Stomach smooth muscle (tissue), 2 donors: ENCODE results near the gene ANKRD53.
A peak's percentile ranks its signal among the peaks of the same experiment; 100 is the strongest.

Experiments used
- H3K27ac ChIP-seq: one replicate; pipeline ENCODE4 v1.7.0; 2013; ENCODE audit warnings: mild to moderate bottlenecking, low read length, inconsistent platforms
- H3K27me3 ChIP-seq, 2 donors: one replicate each; pipeline ENCODE4 v1.7.0; 2013; ENCODE audit warnings: low read length in 2 of 2; ENCODE audit not compliant: insufficient read depth in 2 of 2, control insufficient read depth in 1 of 2
- H3K36me3 ChIP-seq, 2 donors: one replicate each; pipeline ENCODE4 v1.7.0; 2013; ENCODE audit warnings: low read length in 2 of 2; ENCODE audit not compliant: control insufficient read depth in 2 of 2, insufficient read depth in 2 of 2
- H3K4me1 ChIP-seq: one replicate; pipeline ENCODE4 v1.7.0; 2013; ENCODE audit warnings: low read length; ENCODE audit not compliant: control insufficient read depth, insufficient read depth
- H3K4me3 ChIP-seq, 2 donors: one replicate each; pipeline ENCODE4 v1.7.0; 2013; ENCODE audit warnings: low read length in 2 of 2
- H3K9ac ChIP-seq, 2 donors: one replicate each; pipeline ENCODE4 v1.7.0; 2013; ENCODE audit warnings: low read length in 2 of 2, mild to moderate bottlenecking in 1 of 2
- H3K9me3 ChIP-seq, 2 donors: one replicate each; pipeline ENCODE4 v1.7.0; 2013; ENCODE audit warnings: low read length in 2 of 2; ENCODE audit not compliant: control insufficient read depth in 2 of 2
- donor health status: healthy.
- donor health status: Pancreatic carcinoma.

The ANKRD53 gene

DNA sequence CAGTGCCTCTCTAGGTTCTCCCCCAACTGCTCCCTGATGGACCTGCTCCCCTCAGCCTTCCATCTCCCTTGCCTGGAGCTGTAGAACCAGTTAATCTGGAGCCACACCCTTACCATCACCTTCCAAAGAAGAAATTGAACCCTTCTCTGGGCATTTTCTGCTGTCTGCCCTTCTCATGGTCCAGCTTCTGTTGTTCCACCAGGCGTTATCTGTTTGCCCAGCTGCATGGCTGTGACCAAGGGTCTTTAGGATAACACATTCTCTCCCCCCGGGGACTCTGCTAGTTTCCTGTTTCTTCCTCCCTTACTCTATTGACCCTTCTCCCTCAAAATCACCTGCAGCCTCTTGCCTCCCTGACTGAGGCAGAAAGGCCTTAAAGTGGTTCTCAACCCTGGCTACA lies 3.2 kb upstream of the ANKRD53 start:
- no peak overlapping the region for H3K9ac ChIP-seq
- no peaks in the 10 kb centered on the region for H3K36me3 ChIP-seq
- H3K9me3 ChIP-seq: no peaks in the 10 kb centered on the region
- H3K4me3 ChIP-seq: no peak overlapping the region
- no peak overlapping the region for H3K27ac ChIP-seq
- H3K27me3 ChIP-seq: no peaks in the 10 kb centered on the region
- peaks cover 14% of the 10 kb centered on the region for H3K4me1 ChIP-seq

DNA sequence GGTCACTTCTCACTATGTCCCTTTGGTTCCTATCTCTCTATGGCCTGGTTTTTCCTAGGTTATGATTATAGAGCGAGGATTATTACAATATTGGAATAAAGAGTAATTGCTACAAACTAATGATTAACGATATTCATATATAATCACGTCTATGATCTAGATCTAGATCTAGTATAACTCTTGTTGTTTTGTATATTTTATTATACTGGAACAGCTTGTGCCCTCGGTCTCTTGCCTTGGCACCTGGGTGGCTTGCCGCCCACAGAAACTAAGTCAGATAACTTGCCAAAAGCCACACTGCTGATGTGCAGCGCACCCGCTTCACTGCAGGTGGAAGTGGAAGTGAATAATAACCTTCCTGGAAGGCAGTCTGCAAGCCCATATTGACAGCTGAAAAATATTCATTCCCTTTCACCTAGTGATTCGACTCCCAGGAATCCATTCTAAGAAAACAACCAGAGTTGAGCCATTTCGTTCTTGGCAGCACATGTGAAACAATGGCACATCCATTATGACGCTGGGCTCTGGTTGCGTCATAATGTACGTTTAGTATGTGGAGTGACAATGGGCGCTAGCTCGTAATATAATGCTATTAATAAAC lies 725 bp upstream of the ANKRD53 start:
- H3K4me3 ChIP-seq: peak overlapping the region; percentile 86 to 98
- peak overlapping the region in 1 of 2 donors; percentile 88 for H3K9ac ChIP-seq
- H3K9me3 ChIP-seq: no peaks in the 10 kb centered on the region
- H3K27me3 ChIP-seq: no peaks in the 10 kb centered on the region
- H3K4me1 ChIP-seq: peaks cover 14% of the 10 kb centered on the region
- peak overlapping the region; percentile 84 for H3K27ac ChIP-seq
- H3K36me3 ChIP-seq: no peaks in the 10 kb centered on the region

DNA sequence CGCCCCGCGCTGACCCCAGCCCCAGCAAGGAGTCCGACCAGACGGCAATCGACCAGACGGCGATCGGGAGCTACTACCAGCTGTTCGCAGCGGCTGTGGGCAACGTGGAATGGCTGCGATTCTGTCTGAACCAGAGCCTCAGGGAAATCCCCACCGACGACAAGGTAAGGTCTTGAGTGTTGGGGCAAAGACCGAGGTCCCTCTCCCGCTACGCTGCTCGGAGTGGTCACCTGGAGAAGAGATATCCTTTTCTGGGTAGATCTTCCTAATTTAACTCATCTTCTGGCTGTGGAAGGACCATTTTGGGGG lies 704 bp downstream of the ANKRD53 start:
- Histone ChIP-seq H3K4me3 (peak overlapping the region; percentile 71 to 86), H3K9me3 (no peaks in the 10 kb centered on the region), H3K9ac (peak overlapping the region; percentile 57 to 66), H3K4me1 (peaks cover 14% of the 10 kb centered on the region), H3K27me3 (no peaks in the 10 kb centered on the region), H3K36me3 (peaks cover 3 to 4% of the 10 kb centered on the region in 2 donors), H3K27ac (peak overlapping the region; percentile 66)

DNA sequence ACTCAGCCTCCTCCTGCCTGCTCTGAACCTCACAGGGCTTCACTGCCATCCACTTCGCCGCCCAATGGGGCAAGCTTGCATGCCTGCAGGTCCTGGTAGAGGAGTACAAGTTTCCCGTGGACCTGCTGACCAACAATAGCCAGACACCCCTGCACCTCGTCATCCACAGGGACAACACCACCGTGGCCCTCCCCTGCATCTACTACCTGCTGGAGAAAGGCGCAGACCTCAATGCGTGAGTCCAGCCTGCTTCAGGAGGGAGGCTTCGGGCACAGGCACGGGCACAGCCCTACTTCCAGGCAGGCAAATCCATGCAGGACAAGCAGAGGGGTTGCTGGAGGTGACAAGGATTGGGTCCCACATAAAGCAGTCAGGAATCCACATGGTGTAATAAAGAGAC lies 1.2 kb downstream of the ANKRD53 start:
- Histone ChIP-seq H3K9me3 (no peaks in the 10 kb centered on the region), H3K9ac (no peak overlapping the region), H3K27me3 (no peaks in the 10 kb centered on the region), H3K27ac (peak overlapping the region; percentile 66), H3K4me3 (no peak overlapping the region), H3K36me3 (peaks cover 3 to 4% of the 10 kb centered on the region in 2 donors), H3K4me1 (peaks cover 14% of the 10 kb centered on the region)

DNA sequence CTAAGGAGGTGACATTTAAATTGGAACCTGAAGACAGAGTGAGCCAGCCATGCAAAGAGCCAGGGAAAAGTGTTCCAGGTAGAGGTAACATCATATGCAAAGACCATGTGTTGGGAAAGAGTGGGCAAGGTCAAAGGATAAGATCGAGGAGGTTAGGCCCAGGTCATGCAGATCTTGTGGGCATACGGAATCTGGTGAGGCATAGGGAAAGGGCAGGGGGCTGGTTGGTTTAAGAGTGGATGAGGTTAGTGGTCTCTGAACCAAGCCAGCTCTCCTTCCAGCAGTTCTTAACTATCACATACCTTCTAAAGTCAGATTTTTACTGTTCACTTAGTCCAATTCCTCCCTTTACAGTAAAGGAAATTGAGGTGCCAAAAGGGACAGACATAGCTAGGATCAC lies 3.0 kb downstream of the ANKRD53 start:
- Histone ChIP-seq H3K27ac (no peak overlapping the region), H3K27me3 (no peaks in the 10 kb centered on the region), H3K9ac (no peak overlapping the region), H3K4me3 (no peak overlapping the region), H3K9me3 (no peaks in the 10 kb centered on the region), H3K4me1 (peaks cover 14% of the 10 kb centered on the region), H3K36me3 (peaks cover 12% of the 10 kb centered on the region in 2 donors)

DNA sequence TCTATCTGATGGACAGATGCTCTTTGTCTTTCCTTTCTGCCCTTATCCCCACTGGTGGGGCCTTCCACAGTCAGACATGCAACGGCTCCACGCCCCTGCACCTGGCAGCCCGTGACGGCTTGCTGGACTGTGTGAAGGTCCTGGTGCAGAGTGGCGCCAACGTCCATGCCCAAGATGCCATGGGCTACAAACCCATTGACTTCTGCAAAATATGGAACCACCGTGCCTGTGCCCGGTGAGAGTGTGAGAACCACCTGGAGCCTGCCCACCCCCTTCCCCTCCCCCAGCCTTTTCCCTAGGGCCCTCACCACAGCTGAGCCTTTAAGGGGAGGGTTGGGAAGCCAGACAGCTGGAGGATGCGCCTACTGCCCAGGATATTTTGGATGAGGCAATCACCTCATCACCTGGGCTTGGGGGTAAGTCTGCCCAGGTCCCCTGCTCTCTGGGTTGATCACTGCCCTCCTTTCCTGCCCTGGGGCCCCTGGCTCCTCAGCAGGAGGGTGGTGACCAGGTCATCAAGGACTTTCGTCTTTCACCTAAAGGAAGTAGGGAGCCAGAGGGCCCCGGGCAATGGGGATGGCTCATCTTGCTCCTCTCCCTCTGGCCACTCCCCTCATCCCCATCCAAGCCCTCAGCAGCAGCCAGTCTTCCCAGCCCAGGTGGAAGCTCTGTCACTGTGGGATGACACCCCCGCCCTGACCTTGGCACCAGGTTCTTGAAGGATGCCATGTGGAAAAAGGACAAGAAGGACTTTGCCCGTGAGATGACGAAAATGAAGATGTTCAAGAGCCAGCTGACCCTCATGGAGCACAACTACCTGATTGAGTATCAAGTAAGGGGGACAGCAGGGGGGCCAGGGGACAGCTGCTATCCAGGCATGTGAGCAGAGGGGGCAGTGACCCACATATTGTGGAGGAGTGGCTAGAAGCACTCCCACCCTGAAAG lies 3.7 kb downstream of the ANKRD53 start:
- Histone ChIP-seq H3K36me3 (peaks cover 13 to 19% of the 10 kb centered on the region in 2 donors), H3K4me3 (no peak overlapping the region), H3K4me1 (peaks cover 16% of the 10 kb centered on the region), H3K27ac (no peak overlapping the region), H3K9ac (no peak overlapping the region), H3K9me3 (no peaks in the 10 kb centered on the region), H3K27me3 (no peaks in the 10 kb centered on the region)

DNA sequence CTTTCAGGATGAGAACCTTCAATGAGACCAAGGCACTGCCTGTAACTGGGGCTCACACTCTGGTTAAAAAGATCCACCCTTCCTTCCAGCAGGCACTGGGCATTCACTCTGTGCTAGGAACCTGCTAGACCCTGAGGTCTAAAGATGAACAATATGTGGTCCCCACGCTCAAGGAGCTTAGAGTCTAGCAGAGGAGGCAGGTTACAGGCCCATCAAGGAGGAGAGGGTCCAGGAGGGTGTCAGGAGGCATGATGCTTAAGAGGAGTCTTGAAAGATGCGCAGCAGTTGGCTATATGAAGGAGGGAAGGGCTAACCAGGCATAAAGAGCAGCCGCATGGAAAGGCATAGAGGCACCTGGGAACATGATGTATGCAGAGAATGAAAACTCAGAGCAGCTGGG lies 4.5 kb downstream of the ANKRD53 start:
- Histone ChIP-seq H3K36me3 (peaks cover 21 to 27% of the 10 kb centered on the region in 2 donors), H3K27me3 (no peaks in the 10 kb centered on the region), H3K9ac (no peak overlapping the region)

DNA sequence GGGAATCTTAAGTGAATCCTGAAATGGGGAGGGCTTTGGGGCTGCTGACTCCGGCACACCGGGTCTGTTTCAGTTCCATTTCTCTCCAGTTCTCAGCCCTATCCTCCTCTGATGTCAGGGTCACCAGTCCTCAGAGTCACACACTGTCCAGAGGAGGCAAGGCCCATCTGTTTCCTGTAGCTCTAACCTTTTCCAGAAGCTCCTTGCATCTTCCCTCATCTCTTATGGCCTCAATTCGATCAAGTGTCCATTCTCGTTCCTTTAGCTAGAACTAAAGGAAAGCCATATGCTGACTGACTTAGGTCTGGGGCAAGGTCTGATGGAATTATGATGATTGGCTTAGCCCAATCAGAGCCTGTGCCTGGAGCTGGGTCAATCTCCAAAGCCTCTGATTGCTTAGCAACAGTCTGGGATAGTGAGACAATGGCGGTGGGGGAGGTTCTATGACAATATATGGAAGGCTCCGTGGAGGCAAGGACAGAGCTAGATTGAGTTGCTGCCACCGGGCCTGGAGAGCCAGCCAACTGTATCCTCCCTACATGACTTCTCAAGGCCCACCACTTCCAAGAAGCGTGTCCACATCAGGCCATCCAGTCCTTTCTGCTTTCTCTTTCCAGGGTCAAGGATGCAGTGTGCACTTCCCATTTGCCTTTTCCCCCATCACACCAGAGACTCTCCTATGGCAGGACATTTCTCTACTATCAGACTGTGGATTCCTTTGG lies 5.2 kb downstream of the ANKRD53 start:
- no peaks in the 10 kb centered on the region for H3K27me3 ChIP-seq
- H3K36me3 ChIP-seq: peaks cover 27 to 34% of the 10 kb centered on the region in 2 donors
- peaks cover 7% of the 10 kb centered on the region for H3K4me1 ChIP-seq

More for the DNA sequence above, 4.5 kb downstream of the ANKRD53 start:
- Histone ChIP-seq H3K27ac (no peak overlapping the region), H3K4me3 (no peak overlapping the region), H3K9me3 (no peaks in the 10 kb centered on the region), H3K4me1 (peaks cover 13% of the 10 kb centered on the region)

DNA sequence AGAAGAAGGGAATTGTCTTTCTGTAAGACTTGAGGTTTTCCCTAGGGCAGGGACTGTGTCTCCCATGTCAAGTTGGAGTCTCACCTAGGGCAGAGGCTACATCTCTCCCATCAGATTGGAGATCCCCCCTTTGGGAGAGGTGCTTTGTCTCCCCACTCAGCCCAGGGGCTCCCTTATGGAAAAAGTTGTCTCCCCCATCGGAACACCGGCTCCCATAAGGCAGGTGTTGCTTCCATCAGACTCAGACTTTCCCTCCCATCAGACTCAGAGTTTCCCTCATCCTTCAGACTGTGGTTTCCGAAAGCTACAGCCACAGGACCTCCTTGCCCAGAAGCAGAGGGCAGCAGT lies 5.8 kb downstream of the ANKRD53 start:
- Histone ChIP-seq H3K4me1 (peaks cover 5% of the 10 kb centered on the region), H3K9me3 (no peaks in the 10 kb centered on the region), H3K4me3 (no peak overlapping the region), H3K36me3 (peaks cover 32 to 37% of the 10 kb centered on the region in 2 donors), H3K27me3 (no peaks in the 10 kb centered on the region), H3K9ac (no peak overlapping the region), H3K27ac (no peak overlapping the region)

More for the DNA sequence above, 5.2 kb downstream of the ANKRD53 start:
- H3K9me3 ChIP-seq: no peaks in the 10 kb centered on the region
- no peak overlapping the region for H3K9ac ChIP-seq
- no peak overlapping the region for H3K27ac ChIP-seq
- no peak overlapping the region for H3K4me3 ChIP-seq

DNA sequence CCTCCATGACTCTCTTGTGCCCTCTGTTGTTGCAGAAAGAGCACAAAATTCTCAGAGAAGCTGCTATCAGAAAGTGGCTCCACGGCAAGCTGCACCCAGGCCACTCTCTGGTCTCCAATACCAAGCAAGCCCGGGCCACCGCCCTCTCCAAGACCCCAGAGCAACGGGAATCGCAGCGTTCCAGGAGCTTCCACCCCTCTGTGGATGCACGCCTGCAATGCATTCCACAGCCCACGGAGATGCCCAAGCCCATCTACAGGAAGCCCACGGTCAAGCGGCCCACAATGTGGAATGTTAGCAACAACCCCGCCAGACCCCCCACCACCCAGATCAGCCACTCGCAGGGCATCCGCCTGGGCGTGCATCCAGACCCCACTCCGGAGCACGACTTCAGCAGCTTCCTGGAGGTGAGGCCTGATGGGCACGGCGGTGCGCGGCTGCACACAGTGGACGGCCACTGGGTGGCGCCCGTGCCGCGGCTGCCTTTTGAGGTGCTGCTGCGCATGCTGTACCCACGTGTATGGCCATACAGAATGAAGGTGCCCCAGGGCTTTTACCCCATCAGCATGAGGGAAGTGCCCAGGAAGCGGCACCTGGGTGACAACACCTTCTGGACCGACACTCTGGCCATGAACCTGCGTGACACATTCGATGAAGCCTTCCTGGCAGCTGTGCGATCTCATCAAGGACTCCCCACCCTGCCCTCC lies 6.3 kb downstream of the ANKRD53 start:
- Histone ChIP-seq H3K27ac (no peak overlapping the region), H3K9me3 (no peaks in the 10 kb centered on the region), H3K4me1 (peaks cover 5% of the 10 kb centered on the region), H3K4me3 (no peak overlapping the region), H3K36me3 (peaks cover 37 to 40% of the 10 kb centered on the region in 2 donors), H3K27me3 (no peaks in the 10 kb centered on the region), H3K9ac (no peak overlapping the region)
